Stimulated activated CD4-positive, alpha-beta T cell treated with anti-CD3 and anti-CD28 coated beads, Interleukin-12 subunit alpha, Interleukin-12 subunit beta, amount 100 ng/mL, for 4 hours (primary cell): ENCODE data around the gene RNF152.

Source experiments
- DNase-seq: peaks from one replicate; pipeline ENCODE4 v3.0.0-alpha.2; 2020

RNF152 gene, protein sequence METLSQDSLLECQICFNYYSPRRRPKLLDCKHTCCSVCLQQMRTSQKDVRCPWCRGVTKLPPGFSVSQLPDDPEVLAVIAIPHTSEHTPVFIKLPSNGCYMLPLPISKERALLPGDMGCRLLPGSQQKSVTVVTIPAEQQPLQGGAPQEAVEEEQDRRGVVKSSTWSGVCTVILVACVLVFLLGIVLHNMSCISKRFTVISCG

DNA sequence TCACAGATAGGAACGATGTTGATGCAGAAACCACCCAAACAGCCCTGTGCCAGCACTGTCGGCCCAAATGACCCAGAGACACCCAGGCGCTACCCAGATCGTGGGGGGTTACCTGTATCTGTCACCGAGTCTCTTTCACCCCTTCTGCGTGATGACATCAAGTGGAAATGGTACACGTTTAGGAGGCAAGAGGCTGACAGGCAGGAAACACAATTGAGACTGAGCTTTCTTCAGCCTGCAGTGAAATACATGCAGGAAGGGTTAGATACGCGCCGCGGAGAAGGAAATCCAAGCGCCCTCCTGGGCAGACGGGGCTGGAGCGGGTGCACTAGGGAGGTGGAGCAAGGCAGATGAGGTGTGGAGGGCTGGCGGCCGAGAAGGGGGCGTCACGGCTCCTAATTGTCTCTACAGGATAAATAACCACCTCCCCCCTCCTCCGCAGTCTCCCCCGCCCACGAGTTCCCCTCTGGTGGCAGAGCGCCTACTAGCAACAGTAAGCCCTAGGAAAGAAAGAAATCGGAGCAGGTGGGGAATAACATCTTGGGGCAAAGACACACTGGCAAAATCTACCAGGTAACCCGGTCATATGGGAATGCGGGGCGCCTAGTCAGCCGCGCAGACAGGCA, at the start of gene RNF152:
Gene RNF152, minus strand, starts transcription at position 325 of the 626 bp plus-strand sequence. CDS start 76,544 bp downstream, outside the sequence.
- peak; percentile 16 for DNase-seq

DNA sequence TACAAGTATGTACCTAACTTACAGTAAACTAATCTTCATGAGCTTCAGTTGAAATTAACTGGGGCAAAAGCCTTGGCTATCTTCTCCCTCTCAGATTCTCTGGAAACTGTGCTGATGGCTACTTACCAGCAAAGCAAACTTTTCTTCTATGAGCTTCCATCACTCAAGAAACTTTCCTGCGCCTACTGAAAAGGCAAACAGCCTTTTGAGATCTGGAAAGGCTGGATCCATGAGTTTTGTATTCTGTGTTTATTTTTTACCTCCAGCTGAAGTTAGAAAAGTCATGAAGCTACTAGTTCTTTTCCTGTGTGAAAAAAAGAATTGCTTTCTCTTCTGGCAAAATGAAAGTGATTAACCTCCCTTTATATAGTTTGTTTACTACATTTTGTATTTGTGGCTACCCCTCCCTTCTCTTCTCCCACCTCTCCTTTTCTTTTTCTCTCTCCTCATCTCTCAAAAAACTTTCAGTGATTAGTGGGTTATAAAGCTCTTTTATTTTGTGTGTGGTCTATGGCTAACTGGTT, 49.2 kb upstream of the RNF152 start:
- no peak for DNase-seq

DNA sequence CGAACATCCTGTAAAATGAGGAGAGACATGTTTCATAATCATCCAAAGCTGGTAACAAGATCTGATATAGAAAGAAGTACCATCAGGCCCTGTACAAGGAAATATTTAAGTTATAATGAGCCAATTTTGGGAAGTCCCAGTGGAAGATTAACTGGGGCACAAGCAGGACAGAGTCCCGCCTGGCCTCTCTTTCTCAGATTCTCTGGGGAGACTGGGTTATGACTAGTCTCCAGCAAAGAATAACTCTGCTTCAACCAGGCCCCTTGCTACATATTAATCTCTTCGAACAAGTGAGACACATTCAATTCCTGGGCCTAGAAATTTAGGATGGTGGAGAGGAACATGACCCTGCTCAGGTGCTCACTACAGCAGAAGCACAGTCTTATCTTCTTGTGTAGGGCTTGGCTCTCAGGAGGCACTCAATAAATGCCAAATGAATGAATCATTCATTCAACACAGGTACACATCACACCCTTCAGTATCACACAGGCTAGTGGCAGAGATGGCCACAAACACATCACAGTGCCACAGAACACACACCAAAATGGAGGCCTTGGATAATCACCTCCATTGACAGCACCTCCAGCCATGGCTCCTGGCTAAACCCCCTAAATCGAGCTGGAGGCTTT, 46.4 kb upstream of the RNF152 start:
- no peak for DNase-seq

DNA sequence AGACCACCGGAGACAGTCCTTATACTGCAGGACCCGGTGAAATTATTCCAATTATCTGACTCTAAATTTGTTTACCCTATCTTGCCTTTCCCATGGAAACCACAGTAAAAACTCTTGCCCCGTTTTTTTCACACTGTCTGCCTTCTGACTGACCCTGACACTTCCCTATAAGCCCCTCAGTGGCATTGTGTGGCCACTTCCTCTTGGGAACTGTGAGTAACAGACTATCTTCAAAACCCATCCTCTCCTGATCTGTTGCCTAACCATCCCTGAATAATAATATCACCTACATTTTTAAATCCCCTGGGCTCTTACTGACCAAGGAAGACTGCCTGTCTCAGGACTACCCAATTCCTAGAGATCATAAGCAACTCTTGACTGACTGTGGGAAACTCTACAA, 42.6 kb upstream of the RNF152 start:
- DNase-seq, result no peak

DNA sequence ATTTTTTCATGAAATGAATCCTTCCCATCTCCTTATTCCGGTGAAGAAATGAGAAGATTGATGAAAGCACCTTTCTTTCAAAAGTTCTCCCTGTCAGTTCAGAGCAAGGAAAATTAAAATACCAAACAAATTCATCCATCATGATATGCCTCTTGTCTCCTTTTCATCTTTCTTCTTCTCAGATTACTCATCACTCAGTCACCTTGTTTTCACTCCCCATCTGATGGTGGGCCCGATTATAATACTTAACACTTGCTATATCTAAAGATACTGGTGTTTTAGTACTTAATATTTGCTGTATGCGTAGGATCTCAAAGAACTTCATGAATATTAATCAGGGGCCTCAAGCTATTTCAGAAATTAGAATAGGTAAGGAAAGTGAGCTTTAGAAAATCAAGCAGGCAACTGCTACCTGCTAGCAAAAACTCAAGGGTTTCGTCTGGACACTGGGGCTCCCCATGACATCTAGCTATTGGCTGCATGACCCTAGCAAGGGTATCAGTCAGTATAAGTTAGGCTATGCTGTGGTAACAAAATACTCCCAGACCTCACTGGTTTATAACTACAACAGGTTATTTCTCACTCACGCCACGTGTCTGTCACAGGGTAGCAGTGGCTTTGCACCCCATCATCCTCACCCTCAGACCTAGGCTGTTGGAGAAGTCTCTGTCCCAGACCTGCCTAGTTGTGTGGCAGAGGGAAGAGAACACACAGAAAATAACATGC, 39.0 kb upstream of the RNF152 start:
- DNase-seq, result no peak

DNA sequence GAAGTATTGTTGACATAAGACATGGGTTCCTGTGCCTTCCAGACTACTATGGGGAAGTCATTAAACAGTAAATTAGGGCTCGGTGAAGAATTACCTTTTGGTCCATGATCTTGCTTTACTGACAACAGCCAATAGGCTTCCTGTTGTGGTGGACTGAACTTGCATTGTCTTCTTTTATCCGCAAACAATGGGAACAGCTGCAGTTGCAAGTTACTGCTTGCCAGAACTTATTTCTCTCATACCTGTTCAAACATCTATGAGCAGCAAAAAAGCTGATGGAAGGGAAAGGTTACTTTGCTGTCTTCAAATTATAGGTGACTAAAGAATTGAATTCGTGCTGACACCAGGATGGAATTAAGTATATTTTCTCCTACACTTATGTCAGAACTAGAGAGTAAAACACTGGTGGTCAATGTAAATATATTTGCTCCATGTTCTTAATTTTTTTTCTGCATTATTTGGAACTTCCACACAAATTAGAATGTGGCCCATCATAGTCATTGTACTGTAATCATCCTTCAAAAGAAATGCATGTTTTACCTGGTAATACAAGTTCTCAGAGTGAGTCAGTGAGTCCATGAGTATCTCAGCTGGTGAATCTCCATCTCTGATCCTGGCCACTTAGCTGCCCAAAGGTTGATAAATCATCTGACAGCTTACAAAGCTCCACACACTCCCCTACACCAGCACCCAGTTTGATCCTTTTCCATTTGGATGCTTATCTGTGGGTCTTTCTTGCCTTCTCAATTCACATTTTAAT, 37.3 kb upstream of the RNF152 start:
- DNase-seq, result no peak

DNA sequence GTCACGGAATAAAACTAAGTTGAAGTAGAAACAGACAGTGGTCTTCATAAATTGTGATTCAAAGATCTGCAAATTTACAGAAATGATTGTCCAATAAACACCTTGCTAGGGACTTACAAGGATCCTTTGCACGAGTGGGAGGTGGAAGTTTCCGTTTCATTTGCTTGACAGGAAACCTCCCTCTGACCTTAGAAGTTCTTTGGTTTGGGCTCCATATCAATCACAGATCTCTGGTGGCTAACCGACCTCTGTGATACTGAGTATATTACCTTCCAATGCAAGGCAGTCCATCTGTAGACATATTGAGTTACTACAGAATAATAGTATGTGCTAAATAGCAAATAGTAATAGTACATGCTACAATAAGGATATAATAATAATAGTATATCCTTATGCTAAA, 33.7 kb upstream of the RNF152 start:
- no peak for DNase-seq

DNA sequence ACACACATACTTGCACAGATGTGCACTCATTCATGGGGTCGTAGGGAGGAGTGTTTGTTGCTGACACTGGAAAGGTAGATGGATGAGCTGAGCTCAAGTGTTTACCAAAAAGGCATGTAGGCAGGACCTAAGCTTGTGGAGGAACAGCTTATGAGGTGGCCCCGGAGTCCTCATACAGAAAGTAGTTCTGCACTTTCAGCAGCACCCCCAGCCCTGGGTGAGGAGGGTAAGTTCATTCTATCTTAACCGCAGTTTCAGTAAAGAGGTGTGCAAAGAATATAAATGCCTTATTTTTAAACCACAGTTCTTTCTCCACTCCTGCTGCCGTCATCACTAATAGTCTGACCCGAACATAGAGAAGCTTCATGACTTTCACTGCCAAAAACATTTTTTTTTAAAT, 31.7 kb upstream of the RNF152 start:
- no peak for DNase-seq

DNA sequence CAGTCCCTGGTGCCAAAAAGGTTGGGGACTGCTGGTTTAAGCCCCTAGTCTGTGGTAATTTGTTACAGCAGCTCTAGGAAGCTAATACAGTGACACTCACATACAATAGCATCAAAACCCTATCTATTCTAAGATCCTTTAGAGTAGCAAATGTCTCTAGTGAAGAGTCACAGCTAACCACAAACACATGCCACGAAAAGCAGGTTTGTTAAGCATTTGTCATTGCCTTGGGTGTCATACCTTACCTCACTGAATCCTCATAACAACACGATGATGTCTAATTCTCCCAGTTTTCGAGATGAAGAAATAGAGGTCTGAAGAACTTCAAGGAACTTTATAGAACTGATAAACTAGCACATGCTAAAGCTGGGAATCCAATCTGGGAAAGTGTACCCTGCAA, 29.6 kb upstream of the RNF152 start:
- no peak for DNase-seq

DNA sequence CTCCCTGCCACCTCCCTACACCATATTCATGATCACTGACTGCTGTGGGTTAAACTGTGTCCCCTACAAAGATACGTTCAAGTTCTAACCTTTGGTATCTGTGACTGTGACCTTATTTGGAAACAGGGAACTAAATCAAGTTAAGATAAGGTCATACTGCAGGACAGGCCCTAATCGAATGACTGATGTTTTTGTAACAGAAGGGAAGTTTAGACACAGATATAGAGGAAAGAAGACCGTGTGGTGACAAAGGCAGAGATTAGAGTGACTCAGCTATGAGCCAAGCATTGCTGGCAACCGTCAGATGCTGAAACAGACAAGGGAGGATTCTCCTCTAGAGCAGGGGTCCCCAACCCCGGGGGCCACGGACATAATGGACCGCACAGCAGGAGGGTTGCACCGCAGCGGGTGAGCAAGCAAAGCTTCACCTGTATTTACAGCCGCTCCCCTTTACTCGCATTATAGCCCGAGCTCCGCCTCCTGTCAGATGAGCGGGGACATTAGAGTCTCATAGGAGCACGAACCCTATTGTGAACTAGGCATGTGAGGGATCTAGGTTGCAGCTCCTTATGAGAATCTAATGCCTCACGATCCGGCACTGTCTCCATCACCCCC, 28.9 kb upstream of the RNF152 start:
- no peak for DNase-seq

DNA sequence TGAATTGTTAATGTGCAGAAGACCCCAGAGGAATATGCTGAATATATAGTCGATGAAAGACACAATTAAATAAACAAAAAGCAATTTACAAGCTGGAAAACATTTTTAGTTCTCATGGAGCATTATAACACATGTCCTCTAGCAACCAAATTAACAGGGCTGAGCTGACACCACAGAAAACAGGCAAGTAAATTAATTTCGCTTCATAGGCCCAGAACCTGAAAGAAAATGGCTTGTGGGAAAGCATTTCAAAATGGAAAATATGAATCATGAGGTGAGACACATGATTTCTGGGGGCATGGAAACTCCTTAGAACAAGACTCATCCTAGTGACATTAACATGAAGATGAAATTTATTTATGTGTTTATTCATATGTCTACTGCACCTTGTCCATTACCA, 25.0 kb upstream of the RNF152 start:
- no peak for DNase-seq

DNA sequence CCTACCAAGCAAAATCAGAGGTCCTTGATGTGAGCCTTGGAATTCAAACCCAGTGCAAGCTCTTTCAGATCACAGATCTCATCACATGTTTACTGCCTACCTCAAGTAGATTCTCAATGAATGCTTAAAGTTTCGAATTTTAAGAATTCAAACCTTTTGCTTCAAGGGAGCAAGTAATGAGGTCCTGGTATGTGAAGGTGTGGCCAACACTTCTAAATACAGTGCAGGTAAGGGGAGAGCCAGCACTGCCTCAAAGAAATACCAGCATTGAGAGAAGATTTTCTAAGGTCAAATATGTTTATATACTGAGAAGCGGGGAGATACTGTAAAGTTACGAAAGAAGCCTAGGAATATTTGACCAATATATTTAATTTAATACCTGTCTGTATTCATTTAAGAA, 19.7 kb upstream of the RNF152 start:
- DNase-seq, result no peak

DNA sequence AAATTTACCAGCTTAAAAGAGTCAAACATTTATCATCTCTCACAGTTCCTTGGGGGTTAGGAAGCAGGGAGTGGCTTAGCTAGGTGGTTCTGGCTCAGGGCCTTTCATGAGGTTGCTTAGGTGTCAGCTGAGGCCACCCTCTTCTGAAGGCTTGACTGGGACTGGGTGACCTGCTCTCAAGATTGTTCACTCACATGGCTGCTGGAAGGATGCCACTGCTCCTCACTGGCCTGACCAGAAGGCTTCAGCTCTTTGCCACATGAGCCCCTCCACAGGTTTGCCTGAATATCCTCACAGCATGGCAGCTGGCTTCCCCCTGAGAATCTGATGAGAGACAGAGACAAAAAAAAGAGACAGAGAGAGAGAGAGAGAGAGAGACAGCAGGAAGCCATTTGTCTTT, 17.3 kb upstream of the RNF152 start:
- DNase-seq, result no peak

DNA sequence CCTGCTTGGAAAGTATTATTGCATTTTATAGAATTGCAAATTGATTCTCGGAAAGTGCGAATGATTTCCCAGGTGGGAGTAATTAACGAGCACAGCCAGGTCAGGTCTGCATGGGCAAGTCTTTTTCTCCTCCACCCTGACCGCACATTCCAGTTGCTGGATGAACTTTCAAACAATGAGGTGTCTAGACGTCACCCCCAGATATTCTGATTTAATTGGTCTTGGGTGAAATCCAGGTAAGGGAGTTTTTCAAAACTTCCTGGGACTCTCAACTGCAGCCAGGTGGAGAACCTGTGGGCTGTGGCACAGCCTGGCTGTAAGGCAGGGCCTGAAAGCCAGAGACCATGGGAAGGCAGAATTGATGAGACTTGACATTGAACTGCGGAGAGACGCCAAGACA, 15.9 kb upstream of the RNF152 start:
- no peak for DNase-seq

DNA sequence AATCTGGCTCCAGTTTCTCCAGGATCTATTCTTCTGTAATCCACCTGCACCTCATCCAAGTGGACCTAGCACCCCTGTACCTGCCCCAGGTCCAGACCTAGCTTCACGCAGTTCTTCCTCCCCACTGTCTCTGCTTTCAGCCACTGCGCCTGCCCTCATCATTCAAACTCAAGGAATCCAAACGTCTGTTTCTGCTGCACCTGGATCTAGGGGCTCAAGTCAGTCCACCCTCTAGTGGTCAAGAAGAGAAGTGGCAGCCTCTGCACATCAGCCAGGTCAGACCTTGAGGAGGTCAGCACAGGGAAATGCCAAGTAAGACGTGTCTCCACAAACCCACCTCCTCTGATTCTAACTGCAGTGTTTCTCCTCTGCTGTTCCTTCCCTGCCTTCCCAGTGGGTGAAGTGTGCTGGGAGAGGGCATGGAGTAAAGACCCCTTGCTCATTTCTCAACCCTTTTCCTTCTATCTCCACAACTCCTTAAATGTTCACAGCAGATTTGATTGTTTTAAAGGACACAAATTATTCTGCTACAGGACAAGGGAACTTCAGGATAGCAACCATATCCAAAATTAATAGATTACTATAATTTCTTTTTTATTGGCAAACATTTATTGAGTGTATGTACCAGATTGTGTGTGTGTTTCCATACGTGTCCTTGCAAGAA, 8.6 kb upstream of the RNF152 start:
- DNase-seq, result peak; percentile 9

DNA sequence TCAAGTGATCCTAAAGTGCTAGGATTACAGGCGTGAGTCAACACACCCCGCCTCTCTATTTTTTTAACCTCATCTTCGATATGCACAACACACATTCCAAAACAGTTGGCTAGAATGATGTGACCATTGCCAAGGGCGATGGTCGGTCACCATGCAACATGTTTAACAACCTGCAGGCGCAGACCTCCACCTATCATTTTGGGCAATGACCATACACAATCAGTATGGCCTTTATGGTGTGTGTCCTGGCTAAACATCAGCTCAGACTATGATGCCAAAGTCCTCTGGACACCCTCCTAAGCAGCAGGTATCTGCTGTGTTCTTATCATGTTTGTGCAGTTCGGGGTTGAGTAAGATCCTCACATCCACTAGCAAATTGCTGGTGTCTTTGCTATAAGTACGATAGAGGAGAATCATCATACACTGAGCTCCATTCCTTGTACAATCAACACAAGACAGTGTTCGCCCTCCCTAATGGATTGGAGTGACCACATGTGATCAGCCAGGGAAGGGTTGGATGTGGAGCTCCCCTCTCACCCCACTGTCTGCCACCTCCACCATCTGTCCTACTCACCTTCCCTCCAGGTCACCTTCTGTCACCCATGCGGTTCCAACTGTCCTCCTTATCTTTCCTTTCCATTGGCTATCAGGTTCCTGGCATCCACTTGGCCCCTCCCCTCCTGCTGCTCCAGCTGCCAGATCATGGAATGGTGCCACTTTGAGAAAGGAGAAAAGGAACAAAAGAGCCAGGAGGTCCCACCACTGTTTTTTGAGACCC, 7.9 kb upstream of the RNF152 start:
- DNase-seq, result no peak

DNA sequence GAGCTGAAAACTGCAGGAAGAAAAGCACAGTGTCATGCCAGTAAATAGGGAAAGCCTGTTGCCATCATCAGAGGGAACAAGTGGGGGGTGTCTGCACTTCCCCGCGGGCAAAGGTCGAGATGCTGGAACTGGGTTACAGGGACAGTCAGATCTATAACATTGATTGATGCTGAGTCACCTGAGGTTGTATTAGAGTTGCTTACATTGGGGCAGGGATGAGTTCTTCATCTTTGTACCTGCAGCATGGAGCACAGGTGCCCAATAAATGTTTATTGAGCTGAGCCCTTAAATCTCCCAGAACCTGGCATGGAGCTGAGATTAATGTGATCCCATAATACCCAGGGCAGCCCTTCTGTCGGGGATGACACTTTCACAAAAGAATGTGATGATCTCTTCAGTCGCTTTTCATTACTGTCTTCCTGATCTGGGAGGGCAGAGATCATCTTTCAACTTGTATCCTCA, 5.9 kb upstream of the RNF152 start:
- no peak for DNase-seq

DNA sequence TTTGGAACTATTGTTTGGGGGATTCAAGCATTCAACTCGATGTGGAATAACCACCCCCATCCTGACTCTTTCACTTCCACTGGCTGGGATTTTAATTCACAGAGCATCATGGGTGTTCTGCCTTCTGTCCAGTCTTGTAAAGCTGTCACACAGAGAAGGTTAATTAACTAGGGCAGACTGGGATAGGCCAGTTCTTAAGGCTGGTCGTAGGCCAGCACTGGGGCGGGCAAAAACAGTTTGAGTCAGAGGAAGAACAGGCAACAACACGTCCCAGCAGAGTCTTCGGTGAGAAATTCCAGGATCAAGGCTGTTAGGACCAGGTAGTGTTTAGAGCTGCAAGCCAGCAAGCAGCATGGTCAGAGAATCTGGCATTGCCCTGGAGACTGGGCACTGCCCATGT, 4.0 kb upstream of the RNF152 start:
- DNase-seq, result no peak

DNA sequence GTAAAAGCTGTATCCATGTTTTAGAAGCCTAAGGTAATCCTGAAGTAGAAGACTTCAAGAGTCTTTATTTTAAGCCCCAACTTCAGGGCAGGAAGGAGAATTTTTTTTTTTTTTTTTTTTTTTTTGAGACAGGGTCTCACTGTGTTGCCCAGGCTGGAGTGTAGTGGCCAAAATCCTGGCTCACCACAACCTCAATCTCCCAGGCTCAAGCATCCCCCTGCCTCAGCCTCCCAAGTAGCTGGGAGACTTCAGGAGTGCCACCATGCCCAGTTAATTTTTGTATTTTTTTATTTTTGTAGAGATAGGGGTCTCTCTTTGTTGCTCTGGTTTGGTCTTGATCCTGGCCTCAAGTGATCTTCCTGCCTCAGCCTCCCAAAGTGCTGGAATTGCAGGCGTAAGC, 3.3 kb upstream of the RNF152 start:
- no peak for DNase-seq

DNA sequence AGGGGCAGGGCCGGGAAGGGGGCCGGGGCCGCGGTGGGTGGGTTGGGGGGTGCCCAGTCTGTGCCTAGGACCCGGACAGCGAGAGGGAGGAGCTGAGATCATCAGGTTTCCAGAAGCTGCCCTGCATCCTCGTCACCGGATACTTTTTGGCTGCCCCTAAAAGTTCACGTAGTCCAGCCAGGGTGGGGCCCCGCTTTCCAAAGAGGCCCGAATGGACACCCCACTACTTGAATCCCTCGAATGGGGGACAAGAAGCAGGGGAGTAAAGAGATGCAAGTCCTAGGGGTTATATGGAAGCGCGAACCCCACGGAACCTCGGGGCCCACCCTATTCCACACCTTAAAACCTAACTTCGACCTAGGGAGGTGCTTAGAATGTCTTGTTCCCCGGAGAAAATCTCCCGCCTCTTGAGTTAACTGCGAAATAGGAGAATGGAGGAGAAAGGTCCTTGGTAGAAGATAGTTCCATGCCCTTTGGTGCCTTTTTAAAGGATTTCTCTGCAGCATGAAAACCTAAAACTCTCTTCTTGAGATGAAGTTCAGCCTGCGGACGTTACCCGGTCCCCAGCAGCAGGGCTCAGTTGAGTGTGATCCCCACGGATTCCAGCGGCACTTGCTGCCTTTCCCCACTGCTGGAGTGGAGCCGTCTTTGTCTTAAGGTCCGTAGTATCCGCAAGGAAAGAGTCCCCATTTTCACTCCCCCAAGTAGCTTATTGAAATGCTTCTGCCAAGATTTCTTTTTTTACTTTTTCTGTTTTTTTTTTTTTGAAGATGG, 2.1 kb upstream of the RNF152 start:
- no peak for DNase-seq
